ENCODE measurements around the gene OTUD5.
"Not testable (repeated sequence)": the region's sequence is repeated elsewhere in the genome, so short reads cannot be mapped to it uniquely, and the experiment has no call there.

The OTUD5 gene

DNA sequence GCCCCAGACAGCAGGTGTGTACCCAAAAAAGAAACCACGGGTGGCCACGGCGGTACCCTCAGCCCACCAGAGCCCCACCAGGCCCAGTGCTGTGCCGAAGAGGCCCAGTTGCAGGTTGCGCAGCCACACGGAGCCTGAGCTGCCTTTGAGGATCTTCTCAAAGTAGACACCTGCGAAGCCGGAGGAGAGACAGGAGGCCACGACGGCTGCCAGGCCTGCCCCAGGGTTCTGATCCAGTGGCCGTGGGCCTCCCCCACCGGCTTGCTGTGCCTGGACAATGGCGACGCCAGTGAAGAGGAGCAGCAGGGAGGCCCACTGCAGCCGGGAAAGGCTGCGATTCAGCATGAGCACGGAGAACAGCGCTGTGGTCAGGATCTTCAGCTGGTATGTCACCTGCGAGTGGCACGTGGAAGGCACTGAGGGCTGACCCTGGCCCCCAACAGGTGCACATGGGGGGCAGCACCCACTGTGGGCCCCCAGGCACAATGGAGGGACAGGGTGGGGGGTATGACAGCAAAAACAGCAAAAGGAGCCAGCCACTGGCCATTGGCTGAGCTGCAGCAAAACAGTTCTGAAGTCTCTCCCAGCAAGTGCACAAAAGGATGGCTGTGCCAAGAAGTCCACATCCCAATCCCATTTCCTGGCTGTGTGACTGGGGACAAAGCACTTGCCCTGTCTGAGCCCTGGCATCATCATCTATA lies 52.2 kb downstream of the OTUD5 start:
- no peak for DNase-seq

DNA sequence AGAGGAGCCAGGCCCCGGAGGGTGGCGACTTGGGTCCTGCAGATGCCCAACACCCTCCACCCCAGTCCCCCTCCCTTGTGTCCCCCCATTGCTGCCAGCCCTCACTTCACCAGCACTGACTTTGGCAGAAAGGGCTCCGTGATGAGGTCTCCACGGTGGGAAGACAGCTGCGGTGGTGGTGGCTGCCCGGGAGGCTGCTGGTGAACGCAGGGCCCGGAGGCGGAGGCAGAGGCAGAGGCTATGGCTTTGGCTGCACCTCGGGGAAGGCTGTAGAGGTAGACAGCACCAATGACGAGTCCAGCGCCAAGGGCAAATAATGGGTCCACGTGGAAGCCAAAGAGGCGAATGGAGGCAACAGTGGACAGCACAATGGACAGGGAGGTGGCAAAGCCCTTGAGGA lies 52.8 kb downstream of the OTUD5 start:
- DNase-seq: no peak

DNA sequence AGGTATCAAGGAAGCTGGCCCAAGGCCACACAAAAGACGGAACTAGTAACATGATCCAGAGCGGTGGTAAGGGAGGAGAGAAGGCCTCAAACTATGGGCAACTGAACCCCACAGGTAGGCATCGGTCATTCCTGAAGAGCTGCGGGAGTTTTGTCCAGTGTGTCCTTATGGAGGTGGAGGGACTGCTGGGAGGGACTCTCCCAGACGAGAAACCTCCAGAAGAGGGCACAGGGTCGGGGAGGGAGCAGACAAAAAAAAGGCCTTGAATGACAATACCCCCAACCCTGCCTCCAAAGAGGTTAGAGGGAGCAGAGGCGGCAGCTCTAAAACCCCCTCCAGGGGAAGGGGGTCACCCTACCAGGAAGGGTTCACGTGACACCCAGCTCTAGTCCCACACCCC lies 53.2 kb downstream of the OTUD5 start:
- DNase-seq: no peak

DNA sequence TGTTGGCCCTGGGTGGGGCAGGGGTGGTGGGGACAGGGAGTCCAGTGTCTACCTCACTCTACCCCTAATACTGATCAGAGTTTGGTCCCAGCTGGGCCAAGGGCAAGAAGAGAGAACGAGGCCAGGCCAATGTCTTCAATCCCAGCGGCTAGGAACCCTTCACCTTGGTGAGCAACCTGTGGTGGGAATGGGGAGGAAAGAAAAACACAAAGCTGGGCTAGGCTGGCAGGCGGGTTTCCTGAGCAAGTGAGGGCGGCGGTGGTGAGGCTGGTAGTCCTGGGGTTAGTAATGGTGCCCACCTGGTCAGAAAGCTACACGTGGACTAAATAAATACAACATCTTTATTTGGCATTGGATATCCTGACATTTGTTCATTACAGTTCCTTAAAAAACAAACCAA lies 54.1 kb downstream of the OTUD5 start:
- no peak for DNase-seq

DNA sequence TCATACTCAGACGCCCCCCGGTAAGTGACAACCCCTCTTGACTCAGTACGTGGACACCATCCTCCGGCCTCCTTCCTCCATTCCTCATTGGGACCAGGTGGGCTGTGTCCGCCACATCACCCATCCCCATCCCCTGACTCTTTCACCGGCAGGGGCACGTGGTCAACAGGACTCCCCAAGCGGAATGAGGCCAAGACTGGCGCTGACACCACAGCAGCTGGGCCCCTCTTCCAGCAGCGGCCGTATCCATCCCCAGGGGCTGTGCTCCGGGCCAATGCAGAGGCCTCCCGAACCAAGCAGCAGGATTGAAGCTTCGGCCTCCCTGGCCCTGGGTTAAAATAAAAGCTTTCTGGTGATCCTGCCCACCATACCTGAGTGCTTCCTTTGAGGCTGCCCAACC lies 54.6 kb downstream of the OTUD5 start:
- no peak for DNase-seq

DNA sequence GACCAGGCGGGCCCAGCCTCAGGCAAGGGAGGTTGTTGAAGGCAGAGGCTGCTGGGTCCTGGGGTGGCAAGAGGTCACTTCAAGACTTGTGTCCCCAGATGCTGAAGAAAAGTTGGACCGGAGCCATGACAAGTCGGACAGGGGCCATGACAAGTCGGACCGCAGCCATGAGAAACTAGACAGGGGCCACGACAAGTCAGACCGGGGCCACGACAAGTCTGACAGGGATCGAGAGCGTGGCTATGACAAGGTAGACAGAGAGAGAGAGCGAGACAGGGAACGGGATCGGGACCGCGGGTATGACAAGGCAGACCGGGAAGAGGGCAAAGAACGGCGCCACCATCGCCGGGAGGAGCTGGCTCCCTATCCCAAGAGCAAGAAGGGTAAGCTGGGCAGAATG lies 55.3 kb downstream of the OTUD5 start:
- no peak for DNase-seq

DNA sequence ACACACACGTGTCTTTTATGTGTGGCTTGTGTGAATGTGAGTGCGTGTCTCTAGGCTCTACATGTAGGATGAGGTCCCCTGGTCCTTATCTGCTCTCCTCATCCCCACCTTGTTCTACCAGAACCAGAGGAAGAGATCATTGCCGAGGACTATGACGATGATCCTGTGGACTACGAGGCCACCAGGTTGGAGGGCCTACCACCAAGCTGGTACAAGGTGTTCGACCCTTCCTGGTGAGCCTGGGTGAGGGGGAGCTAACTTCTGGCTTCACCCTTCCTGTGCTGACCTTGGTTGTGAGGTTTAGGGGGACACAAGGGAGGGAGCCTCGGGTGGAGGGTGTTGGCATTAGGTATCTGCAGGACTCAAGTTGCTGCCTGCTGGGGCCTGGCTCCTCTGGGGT lies 56.3 kb downstream of the OTUD5 start:
- no peak for DNase-seq

DNA sequence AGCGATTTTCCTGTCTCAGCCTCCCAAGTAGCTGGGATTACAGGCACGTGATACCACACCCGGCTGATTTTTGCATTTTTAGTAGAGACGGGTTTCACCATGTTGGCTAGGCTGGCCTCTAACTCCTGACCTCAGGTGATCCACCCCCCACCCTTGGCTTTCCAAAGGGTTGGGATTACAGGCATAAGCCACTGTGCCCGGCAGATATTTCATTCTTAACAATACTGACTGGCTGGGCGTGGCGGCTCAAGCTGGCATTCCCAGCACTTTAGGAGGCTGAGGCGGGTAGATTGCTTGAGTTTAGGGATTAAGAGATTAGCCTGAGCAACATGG lies 58.4 kb downstream of the OTUD5 start:
- no peak for DNase-seq

DNA sequence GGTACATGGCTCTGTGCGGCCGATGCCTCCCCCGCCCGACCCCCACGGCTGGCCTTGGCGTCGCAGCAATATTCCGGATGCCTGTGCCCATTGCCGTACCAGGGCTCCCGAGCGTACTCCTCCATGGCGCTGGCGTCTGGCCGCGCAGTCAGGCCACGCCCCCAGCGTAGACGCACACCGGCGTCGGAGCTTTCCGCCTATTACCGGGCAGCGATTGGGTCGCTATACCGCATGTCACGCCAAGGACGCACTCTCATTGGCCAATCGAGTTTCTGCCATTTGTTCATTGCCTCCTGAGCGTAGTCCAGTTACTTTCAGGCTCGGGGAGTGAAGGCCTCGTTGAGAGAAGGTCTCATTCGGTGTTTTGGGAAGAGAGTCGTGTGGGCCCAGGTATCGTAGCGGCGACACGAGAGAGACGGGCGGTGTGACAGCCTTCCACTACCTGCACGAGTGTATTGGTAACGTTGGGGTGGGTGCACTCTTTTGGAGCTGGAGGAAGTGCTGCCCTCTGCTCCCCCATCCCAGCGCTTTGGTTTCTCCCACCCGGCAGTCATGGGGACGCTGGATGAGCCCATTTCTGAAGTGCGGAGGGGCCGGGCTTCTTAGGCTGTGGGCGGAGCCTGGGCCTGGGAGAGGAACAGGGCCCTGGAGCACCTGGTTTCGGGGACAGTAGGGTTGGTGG lies 59.6 kb downstream of the OTUD5 start, which contains the start of the genes PQBP1 and TIMM17B:
PQBP1 (plus strand) TSS at position 306 of the 682 bp plus-strand sequence. CDS start 580 bp downstream, outside the sequence.
TIMM17B (minus strand) TSS at position 144 of the 682 bp plus-strand sequence; CDS start at position 125, 19 bp downstream.
- DNase-seq: peak; percentile 83

DNA sequence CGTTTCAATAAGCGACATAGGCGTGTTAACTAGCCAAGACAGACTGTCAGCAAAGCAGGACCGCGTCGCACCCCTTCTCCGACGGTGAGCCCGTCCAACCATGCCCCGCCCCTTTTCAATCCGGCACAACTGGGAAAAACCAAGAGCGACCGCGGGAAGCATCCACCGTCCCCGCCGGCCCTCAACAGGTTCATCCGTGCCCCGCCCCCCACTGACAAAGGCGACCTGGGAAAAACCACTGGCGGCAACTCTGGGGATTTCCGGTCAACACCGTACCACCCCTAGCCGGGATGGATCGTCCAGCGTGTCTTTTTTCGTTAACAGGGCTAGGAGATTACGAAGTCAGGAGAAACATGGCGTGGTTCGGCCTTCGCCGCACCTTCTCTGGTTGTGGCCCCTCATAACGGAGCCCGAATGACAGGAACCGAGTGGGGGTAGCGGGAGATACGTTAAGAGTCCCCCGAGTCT lies 60.2 kb downstream of the OTUD5 start:
- DNase-seq: peak; percentile 51 to 52

DNA sequence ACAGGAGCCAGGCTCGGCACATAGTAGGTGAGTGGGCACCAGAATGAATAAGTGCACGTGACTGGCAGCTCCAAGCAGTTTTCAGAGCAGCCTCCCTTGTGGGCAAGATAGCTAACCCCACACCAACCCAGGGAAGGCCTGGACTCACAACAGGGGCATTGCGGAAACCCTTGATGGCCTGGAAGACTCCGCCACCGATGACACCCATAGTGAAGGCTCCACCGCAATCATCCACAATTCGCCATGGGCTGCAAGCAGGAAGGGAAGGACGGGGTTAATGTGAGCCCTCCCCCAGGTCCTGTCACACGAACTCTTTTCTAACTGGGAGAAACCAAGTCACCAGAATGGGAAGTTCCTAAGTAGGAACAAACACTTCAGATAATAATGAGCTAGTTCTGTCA lies 60.8 kb downstream of the OTUD5 start:
- DNase-seq: no peak

DNA sequence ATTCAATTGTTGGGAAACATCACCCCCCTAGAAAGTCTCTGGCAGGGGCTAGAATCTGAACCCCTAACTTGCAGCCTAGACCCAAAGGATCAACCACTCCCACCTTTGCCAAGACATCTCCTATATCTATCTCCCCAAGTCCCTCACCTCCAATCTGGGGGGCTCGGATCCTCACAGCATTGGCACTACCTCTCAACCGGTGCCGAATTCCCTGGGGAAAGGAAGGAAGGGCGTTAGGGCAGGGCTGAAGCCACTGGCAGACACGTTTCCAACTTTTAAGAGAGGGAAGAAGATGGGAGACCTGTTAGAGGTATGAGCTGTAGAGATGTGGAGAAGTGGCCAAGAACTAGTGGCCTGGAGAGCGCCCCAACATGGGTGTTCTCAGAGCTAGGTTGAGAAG lies 62.5 kb downstream of the OTUD5 start:
- no peak for DNase-seq

DNA sequence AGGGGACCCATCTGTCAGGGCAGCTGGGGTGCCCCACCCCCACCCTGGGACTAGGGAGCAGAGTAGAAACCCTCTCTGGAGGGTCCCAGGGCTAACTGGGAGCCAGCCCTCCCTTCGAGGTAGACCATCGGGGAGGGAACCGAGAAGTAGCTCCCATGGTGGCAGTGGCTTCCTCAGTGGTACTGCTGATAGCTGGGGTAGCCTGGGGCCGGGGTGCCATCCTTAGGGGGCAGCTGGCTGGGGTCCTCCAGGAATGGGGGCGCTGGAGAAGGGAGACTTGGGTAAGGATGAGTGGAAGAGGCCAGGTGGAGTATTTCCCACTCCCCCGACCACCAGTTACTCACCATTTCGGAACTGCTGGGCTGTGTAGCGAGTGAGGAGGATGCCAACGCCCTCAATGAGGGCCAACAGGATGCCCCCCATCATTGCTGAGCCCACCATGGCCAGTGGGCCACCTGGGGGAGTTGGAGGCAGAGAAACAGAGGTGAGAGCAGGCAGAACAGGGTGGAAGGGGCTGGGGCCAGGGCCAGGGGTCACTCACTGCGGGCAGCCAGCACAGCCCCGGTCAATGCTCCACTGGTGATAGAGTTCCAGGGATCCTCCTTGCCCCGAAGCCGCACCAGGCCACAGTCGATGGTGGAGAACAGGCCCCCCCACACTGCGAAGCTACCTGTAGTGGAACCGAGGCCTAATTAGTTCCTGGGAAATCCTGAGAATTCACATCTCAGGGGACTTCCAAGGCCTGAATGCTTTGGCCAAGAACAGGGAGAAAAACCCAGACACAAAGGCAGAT lies 63.7 kb downstream of the OTUD5 start:
- DNase-seq: no peak

DNA sequence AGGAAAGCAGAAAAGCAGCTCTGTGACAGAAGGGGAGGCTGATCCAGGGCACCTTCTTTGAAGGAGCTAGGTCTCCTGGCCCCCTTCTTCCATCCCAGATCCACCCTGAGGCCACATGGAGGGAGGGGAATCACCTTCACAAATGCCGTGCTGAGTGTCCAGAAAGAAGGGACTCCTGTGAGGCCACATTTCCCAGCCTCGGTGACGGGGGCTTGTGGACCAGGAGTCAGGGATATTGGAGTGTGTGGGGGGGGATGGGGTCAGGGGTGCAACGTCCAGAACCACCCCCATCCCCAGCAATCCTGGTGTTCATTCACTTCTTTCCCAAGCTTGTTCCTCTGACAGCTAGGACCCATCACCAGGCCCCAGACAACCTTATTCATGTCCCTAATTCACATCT lies 64.5 kb downstream of the OTUD5 start:
- no peak for DNase-seq

DNA sequence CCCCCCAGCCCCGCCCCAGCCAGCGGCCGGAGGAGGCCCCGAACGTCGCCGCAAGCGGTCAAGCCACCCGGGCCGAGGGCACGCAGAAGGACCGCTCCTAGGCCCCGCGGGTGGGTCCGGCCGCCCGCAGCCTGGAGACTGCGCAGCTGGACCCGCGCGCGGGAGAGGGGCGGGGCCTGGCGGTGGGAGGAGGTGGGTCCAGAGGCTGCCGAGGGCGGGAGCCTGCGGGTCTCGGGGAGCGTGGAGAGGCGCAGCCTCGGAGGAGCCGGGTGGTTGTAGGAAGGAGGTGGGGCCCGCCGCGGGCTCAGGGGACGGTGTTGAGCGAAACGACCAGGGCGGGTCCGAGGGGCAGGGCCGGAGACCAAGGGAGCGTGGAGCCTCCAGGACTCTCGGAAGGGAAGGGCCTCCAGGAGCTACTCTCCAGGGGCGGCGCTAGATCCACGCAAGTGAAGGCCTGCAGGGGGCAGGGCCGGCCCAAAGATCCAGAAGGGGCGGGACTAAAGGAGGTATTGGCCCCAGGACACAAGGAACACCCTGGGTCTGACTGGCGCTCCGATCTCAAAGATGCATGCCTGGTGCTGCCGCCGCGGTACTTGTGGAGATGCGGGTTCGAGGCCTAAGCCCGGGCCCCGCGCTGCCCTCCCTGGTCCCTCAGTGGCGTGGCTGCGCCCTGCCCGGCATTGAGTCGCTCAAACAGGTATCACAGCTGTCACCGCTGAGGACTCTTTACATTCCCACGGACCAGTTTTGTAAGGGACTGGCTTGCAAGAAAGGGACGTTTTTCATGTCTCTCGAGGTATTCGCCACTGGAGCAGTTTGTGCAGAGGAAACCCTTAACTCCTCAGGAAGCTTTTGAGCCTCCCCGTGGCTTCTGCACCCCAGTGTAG lies 65.8 kb downstream of the OTUD5 start:
- DNase-seq: peak; percentile 67 to 71

DNA sequence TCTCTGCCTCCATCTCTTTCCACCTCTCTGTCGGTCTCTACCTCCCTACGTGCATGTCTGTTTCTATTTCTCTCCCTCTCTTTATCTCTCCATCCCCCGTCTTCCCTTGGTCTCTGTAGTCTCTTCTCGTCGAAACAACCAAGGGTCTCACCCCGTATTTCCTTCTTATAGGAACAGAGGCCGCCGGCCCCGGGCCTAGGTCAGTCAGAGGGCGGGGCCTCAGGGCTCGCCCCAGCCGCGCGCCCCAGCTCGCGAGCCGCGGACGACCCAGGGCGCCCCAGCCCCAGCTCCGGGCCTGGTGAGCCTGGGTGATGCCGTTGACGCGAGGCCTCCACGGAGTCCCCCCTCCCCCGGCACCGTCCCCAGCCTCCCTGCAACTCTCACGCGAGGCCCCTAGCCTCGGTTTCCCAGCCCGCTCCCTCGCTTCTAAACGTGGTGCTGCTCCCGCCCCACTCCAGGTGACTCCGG lies 66.4 kb downstream of the OTUD5 start:
- no peak for DNase-seq

DNA sequence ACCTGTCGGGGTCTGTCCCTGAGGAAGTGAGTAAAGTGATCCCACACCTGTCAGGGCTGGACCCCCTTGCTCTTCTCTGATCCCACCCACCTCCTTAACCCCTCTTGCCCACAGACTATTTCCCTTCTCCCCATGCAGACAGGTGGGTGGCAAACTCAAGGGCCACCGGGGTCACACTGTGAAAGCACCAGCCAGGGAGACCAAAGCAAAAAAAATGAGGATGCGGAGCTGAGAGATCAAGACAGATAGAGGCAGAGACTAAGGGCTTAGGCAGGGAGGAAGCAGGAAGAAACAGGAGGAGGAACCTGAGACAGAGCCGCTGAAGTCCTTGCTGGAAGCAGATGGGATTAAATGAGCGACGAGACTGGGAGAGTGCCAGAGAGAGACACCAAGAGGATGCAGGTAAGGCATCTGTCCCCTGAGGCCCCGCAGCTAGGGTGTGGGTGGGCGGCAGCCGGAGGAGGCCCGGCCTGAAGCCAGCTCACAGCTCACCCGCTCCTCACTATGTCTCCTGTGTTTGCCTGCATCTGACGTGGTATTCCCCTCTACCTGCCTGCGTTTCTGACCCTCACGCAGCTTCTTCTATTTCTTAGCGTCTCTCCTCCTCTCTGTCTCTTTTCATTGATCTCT lies 67.0 kb downstream of the OTUD5 start:
- no peak for DNase-seq

DNA sequence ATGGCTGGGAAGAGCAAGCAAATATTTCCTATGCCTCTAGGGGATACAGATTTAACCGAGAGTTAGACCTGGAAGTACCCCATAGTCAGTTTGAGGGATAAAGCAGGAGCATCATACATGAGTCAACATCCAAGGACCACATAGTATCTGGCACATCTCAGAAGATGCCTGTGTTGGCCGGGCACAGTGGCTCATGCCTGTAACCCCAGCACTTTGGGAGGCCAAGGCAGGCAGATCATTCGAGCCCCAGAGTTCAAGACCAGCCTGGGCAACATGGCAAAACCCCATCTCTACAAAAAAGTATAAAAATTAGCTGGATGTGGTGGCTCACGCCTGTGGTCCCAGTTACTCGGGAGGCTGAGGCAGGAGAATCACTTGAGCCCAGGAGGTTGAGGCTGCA lies 70.8 kb downstream of the OTUD5 start:
- DNase-seq: not testable (repeated sequence)

DNA sequence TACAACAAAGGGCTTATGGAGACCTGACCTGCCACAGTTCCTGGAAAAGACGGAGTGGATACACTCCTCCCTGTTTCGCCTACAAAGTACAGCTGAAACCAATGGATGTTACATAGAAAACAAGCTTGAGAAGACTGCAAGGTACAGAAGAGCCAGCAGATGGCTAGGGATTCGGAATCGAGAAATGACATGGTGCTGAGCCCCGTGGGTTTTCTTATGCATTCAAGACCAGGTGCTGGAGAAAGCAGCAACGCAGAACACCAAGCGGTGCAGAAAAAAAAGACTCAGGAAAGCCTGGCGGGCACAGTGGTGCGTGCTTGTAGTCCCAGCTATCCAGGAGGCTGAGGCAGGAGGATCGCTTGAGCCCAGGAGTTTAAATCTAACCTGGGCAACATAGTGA lies 73.7 kb downstream of the OTUD5 start:
- no peak for DNase-seq

DNA sequence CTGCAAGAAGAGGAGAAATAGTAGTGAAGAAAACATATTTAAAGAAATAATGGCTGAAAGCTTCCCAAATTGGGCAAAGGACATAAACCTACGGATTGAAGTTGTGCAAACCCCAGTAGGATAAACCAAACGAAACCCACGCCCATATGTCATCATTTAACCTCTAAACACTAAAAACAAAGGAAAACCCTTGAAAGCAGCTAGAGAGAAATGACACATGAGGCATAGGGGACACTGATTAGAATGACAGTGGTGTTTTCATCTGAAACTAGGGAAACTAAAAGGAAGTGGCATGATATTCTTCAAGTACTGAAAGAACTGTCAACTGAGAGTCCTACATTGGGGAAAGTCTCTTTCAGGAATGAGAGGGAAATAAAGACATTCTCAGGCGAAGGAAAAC lies 80.5 kb downstream of the OTUD5 start:
- DNase-seq: not testable (repeated sequence)
